Small intestine (tissue), 7 donors: ENCODE measurements around the gene SLC30A10. TPM values are rescaled to one million over a fixed set of nuclear protein-coding genes. Genes with fewer than 3 reads are reported as not detected.
A peak's percentile ranks its signal among the peaks of the same experiment; 100 is the strongest.
"Not testable (repeated sequence)": the region's sequence is repeated elsewhere in the genome, so short reads cannot be mapped to it uniquely, and the experiment has no call there.

Source experiments
- DNase-seq, 2 donors: peaks; one replicate each; pipeline versions ENCODE4 v3.0.0 to v3.0.0-alpha.2; 2013
- FAIRE-seq: peaks from 2 replicates; lab custom pipeline; 2012; peaks lifted over from hg19 to GRCh38; lab: Jason Lieb, UNC
- H3K27ac ChIP-seq, 3 donors: one replicate each; pipeline ENCODE4 v1.5.1; 2013; ENCODE audit warnings: low read length in 2 of 3, mild to moderate bottlenecking in 2 of 3, control low read depth in 1 of 3, inconsistent platforms in 1 of 3, low read depth in 1 of 3, moderate library complexity in 1 of 3
- H3K27me3 ChIP-seq, 3 donors: one replicate each; pipeline ENCODE4 v1.6.1; 2013; ENCODE audit warnings: low read length in 3 of 3, inconsistent platforms in 1 of 3; ENCODE audit not compliant: control insufficient read depth in 3 of 3, insufficient read depth in 3 of 3
- H3K36me3 ChIP-seq, 3 donors: one replicate each; pipeline ENCODE4 v1.6.1; 2013; ENCODE audit warnings: low read length in 3 of 3, inconsistent platforms in 1 of 3, low read depth in 1 of 3, mild to moderate bottlenecking in 1 of 3, moderate library complexity in 1 of 3; ENCODE audit not compliant: control insufficient read depth in 3 of 3, insufficient read depth in 2 of 3
- H3K4me1 ChIP-seq, 3 donors: one replicate each; pipeline ENCODE4 v1.6.1; 2013; ENCODE audit warnings: low read length in 2 of 3, inconsistent platforms in 1 of 3, low read depth in 1 of 3, mild to moderate bottlenecking in 1 of 3, moderate library complexity in 1 of 3; ENCODE audit not compliant: control insufficient read depth in 3 of 3, insufficient read depth in 2 of 3
- H3K4me3 ChIP-seq, 3 donors: one replicate each; pipeline ENCODE4 v1.5.1; 2013; ENCODE audit warnings: low read length in 3 of 3, control low read depth in 1 of 3, inconsistent platforms in 1 of 3, low read depth in 1 of 3, mild to moderate bottlenecking in 1 of 3, moderate library complexity in 1 of 3
- H3K9me3 ChIP-seq, 2 donors: one replicate each; pipeline ENCODE4 v1.6.1; 2013; ENCODE audit warnings: low read depth in 1 of 2, low read length in 1 of 2; ENCODE audit not compliant: control insufficient read depth in 2 of 2, insufficient read depth in 1 of 2
- WGBS, 3 donors: extraction: QIAGEN DNeasy Blood & Tissue Kit; methylation state at CpG; one replicate each; pipeline ENCODE4 v1.1.7; 2013; 5-methylcytosine and 5-hydroxymethylcytosine counted together
- polyA plus RNA-seq, 4 donors: library from polyadenylated mRNA; stranded (reverse) in 3 of 4; unstranded in 1 of 4; fragments of 200-250 nt in 3 of 4; fragments of 120-200 nt in 1 of 4; gene quantifications; one replicate each; pipeline versions ENCODE4 v1.2.1 to v1.2.3, GENCODE V29; 2013
- donor health status: healthy with polysubstance abuse.
- donor health status: control.
- donor health status: control.
- donor health status: Bipolar disorder and iron deficiency.
- donor health status: healthy.

Gene SLC30A10
- polyA plus RNA-seq, 4 donors: 4.7 to 22.5 (median 7.0) TPM

DNA sequence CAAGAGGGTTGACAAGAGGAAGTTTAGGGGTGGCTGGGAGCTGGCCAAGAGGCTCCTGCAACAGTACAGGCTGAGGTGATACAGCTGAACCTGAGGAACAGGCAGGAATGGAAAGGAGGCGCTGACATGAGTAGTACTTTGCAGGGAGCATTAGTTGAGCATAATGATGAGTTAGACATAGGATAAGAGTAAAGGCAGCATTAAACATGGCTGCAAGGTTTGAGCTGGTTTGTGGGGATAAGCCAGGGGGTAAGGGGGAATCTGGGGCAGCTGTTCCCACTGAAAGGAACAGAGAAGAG is 20.6 kb downstream of the SLC30A10 start:
- WGBS, 3 donors: 73 to 94% (median 81%) methylated on average over 1 of the region's 1 CpG
- DNase-seq: no peak
- H3K4me3 ChIP-seq: no peak overlapping the region
- no peak overlapping the region for H3K27ac ChIP-seq
- no peak for FAIRE-seq
- peaks cover 0 to 3% (median 2%) of the 10 kb centered on the region in 3 donors for H3K4me1 ChIP-seq
- peaks cover 0 to 3% (median 0%) of the 10 kb centered on the region in 3 donors for H3K36me3 ChIP-seq
- H3K9me3 ChIP-seq: no peaks in the 10 kb centered on the region
- H3K27me3 ChIP-seq: no peaks in the 10 kb centered on the region

- FAIRE-seq: no peak
- no peak for DNase-seq
- peaks cover 0 to 3% (median 0%) of the 10 kb centered on the region in 3 donors for H3K36me3 ChIP-seq
- WGBS, 3 donors: 41 to 49% (median 44%) methylated on average over 5 of the region's 5 CpGs
- no peaks in the 10 kb centered on the region for H3K9me3 ChIP-seq
- no peak overlapping the region for H3K4me3 ChIP-seq
- peaks cover 2 to 4% (median 3%) of the 10 kb centered on the region in 3 donors for H3K4me1 ChIP-seq
- H3K27me3 ChIP-seq: no peaks in the 10 kb centered on the region
- no peak overlapping the region for H3K27ac ChIP-seq
Measured at GRCh38 chr1:219906924-219907771, 21.2 kb downstream of the SLC30A10 start.

DNA sequence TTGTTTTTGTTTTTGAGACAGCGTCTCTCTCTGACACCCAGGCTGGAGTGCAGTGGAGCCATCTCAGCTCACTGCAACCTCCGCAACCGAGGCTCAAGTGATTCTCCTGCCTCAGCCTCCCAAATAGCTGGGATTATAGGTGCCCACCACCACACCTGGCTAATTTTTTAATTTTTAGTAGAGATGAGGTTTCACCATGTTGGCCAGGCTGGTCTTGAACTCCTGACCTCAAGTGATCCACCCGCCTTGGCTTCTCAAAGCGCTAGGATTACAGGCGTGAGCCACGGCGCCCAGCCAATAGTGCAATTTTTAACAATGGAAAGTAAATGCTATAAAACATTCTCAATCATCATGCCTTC is 21.8 kb downstream of the SLC30A10 start:
- H3K36me3 ChIP-seq, H3K4me3 ChIP-seq, H3K4me1 ChIP-seq, FAIRE-seq, H3K27ac ChIP-seq, H3K27me3 ChIP-seq, DNase-seq, H3K9me3 ChIP-seq: not testable (repeated sequence)
- 90 to 94% (median 91%) methylated on average over 8 of the region's 8 CpGs for WGBS, 3 donors

GRCh38 chr1:219905524-219905923 is 22.8 kb downstream of the SLC30A10 start:
- no peak for FAIRE-seq
- Histone ChIP-seq H3K27me3 (no peaks in the 10 kb centered on the region), H3K4me1 (peaks cover 2 to 5% (median 4%) of the 10 kb centered on the region in 3 donors), H3K27ac (no peak overlapping the region), H3K36me3 (no peaks in the 10 kb centered on the region), H3K9me3 (no peaks in the 10 kb centered on the region), H3K4me3 (no peak overlapping the region)
- no peak for DNase-seq
- WGBS, 3 donors: 71 to 82% (median 80%) methylated on average over 4 of the region's 4 CpGs

DNA sequence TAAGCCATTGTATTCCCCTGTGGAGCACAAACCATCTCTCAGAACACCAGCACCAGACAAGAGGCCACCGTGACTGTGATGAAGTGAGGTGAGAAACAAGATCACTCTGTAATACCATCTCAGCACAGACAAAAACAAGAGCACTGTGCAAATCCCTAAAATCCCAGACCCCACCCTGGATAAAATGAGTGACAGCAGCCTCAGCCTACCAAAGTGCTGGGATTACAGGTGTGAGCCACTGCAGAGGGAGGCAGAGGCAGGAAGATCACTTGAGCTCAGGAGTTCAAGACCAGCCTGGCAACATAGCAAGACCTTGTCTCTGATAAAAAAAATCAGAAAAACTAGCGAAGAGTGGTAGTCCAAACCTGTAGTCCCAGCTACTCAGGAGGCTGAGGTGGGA is 23.4 kb downstream of the SLC30A10 start:
- DNase-seq (no peak), FAIRE-seq (no peak)
- WGBS, 3 donors: 71 to 97% (median 85%) methylated on average over 2 of the region's 2 CpGs
- Histone ChIP-seq H3K4me3 (no peak overlapping the region), H3K9me3 (no peaks in the 10 kb centered on the region), H3K36me3 (no peaks in the 10 kb centered on the region), H3K27ac (no peak overlapping the region), H3K27me3 (no peaks in the 10 kb centered on the region), H3K4me1 (peaks cover 2 to 5% (median 4%) of the 10 kb centered on the region in 3 donors)

DNA sequence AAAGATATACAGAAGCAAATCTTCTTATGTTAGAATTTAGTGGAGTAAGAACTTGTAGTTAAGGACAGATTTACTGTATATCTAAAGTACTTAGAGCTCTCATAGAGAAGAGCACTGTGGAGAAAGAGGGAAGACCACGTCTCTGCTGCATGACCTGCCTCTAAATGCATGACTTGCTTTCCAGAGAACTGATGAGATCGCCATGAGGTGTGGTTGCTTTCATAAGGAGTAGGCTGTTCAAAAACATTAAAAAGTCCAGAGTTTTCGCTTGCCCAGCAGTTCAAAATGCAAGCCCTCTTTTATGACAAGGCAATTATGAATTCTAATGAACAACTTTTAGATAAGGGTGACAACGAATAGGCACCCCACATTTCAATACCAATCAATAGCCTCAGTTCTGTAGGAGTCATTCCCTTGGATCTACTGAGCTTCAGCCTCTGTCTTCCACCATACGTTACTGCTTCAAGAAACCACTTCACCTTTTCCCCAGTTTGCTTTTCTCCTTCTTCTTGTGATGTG is 24.9 kb downstream of the SLC30A10 start:
- FAIRE-seq: no peak
- H3K27me3 ChIP-seq: no peaks in the 10 kb centered on the region
- no peaks in the 10 kb centered on the region for H3K36me3 ChIP-seq
- no peak overlapping the region for H3K27ac ChIP-seq
- H3K9me3 ChIP-seq: no peaks in the 10 kb centered on the region
- peaks cover 2 to 5% (median 4%) of the 10 kb centered on the region in 3 donors for H3K4me1 ChIP-seq
- no peak overlapping the region for H3K4me3 ChIP-seq
- DNase-seq: peak; percentile 14 to 80
- WGBS, 3 donors: 18 to 56% (median 30%) methylated on average over 5 of the region's 5 CpGs

DNA sequence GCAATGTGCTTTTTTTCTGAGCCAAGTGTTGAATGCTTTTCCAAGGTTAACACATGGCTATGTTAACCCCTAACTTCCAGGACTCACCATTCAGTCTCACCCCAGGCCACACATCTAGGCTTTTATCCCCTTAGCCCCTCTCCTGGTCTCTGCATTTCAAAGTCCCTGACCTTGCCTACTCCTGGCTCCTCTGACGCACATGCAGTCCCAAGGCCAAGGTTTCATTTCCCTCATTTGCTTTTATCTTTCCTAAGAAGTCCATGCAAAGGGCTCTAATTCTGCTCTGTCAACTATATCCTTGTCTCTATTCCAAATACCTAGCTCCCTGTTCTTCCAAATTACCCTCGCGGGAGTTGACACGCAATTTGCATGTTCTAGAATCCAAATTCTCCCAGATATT is 25.4 kb downstream of the SLC30A10 start:
- Histone ChIP-seq H3K4me3 (no peak overlapping the region), H3K27me3 (no peaks in the 10 kb centered on the region), H3K4me1 (peaks cover 2 to 9% (median 4%) of the 10 kb centered on the region in 3 donors), H3K36me3 (no peaks in the 10 kb centered on the region), H3K27ac (no peak overlapping the region), H3K9me3 (no peaks in the 10 kb centered on the region)
- DNase-seq (peak; percentile 47 to 82), FAIRE-seq (no peak)
- 22 to 60% (median 50%) methylated on average over 4 of the region's 4 CpGs for WGBS, 3 donors

DNA sequence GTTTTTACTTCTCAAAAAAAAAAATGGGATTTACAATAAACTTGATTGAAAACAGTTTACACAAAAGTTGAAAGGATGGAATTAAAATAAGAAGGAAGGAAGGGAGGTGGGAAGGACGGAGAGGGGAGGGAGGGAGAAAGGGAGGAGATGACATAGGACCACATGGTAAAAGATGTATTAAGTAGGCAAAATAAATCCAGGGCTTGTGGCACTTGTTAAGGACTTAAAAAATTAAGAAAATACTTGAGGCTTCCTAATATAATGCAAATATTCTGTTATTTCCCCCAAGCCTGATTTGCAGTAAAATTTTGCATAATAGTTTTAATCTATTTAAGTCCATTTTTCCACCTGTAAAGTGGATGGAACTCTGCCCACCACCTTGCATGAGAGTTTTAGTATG is 27.5 kb downstream of the SLC30A10 start:
- no peaks in the 10 kb centered on the region for H3K9me3 ChIP-seq
- H3K36me3 ChIP-seq: no peaks in the 10 kb centered on the region
- 83 to 88% (median 87%) methylated on average over 1 of the region's 1 CpG for WGBS, 3 donors
- H3K4me3 ChIP-seq: no peak overlapping the region
- no peak overlapping the region for H3K27ac ChIP-seq
- FAIRE-seq: no peak
- H3K4me1 ChIP-seq: peaks cover 2 to 15% (median 4%) of the 10 kb centered on the region in 3 donors
- no peaks in the 10 kb centered on the region for H3K27me3 ChIP-seq
- DNase-seq: no peak
